IMR-90 (cell line): ENCODE data around the gene FARS2.

Source experiments
- BHLHE40 ChIP-seq: fragments of 150-350 bp; IDR thresholded peaks from 2 replicates; pipeline ENCODE4 v1.6.1; 2016; ENCODE audit warnings: mild to moderate bottlenecking, low read depth, low read length
- CEBPB ChIP-seq: IDR thresholded peaks from 2 replicates; pipeline ENCODE4 v1.6.1; 2012; ENCODE audit warnings: low read depth, low read length, improper control_type of control experiment
- FOS ChIP-seq: fragments of 150-350 bp; IDR thresholded peaks from 2 replicates; pipeline ENCODE4 v1.6.1; 2016; ENCODE audit warnings: low read depth, low read length
- MAZ ChIP-seq: IDR thresholded peaks from 2 replicates; pipeline ENCODE4 v1.6.1; 2012; ENCODE audit warnings: low read depth, mild to moderate bottlenecking, low read length, improper control_type of control experiment, moderate library complexity, borderline replicate concordance
- MXI1 ChIP-seq: IDR thresholded peaks from 2 replicates; pipeline ENCODE4 v1.6.1; 2012; ENCODE audit warnings: low read depth, mild to moderate bottlenecking, low read length, moderate library complexity, borderline replicate concordance
- NFE2L2 ChIP-seq: fragments of 150-350 bp; IDR thresholded peaks from 2 replicates; pipeline ENCODE4 v1.6.1; 2016; ENCODE audit warnings: low read depth, mild to moderate bottlenecking, low read length
- POLR2A ChIP-seq: IDR thresholded peaks from 2 replicates; pipeline ENCODE4 v1.6.1; 2012; ENCODE audit warnings: mild to moderate bottlenecking, low read depth, low read length
- RAD21 ChIP-seq: IDR thresholded peaks from 2 replicates; pipeline ENCODE4 v1.6.1; 2012; ENCODE audit warnings: low read length, improper control_type of control experiment
- RFX5 ChIP-seq: IDR thresholded peaks from 2 replicates; pipeline ENCODE4 v1.8.0; 2012; ENCODE audit warnings: low read depth, mild to moderate bottlenecking, low read length, moderate library complexity
- TF ChIP-seq, protein P1 (sequence below): conservative IDR thresholded peaks from 2 replicates; pipeline ENCODE4 v1.5.1; 2012; ENCODE audit warnings: mild to moderate bottlenecking, low read depth, low read length, improper control_type of control experiment
- TF ChIP-seq, protein P2 (sequence below): fragments of 150-350 bp; IDR thresholded peaks from 2 replicates; pipeline ENCODE4 v1.6.1; 2017; ENCODE audit warnings: mild to moderate bottlenecking, antibody characterized with exemption, low read length, low read depth

DNA sequence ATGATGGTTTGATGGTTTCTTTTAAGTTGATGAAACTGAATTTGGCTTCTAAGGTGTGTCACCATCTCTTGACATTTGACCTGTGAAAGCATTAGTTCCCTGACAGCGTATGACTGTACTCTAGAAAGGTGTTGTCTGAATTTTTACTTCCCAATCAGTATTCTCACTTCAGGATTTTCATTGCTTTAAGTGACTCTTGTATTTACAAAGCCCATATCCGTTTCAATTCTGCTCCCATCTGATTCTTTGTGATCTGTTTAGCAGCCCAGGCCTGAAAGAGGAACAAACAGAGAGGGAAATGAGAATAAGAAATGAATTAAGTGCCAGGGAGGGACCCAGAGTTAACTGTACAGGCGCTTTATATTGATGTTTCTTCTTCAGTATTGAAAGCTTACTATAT, 73.7 kb downstream of the FARS2 start:
- TF ChIP-seq, protein P1, sequence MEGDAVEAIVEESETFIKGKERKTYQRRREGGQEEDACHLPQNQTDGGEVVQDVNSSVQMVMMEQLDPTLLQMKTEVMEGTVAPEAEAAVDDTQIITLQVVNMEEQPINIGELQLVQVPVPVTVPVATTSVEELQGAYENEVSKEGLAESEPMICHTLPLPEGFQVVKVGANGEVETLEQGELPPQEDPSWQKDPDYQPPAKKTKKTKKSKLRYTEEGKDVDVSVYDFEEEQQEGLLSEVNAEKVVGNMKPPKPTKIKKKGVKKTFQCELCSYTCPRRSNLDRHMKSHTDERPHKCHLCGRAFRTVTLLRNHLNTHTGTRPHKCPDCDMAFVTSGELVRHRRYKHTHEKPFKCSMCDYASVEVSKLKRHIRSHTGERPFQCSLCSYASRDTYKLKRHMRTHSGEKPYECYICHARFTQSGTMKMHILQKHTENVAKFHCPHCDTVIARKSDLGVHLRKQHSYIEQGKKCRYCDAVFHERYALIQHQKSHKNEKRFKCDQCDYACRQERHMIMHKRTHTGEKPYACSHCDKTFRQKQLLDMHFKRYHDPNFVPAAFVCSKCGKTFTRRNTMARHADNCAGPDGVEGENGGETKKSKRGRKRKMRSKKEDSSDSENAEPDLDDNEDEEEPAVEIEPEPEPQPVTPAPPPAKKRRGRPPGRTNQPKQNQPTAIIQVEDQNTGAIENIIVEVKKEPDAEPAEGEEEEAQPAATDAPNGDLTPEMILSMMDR: no peak
- TF ChIP-seq POLR2A: no peak
- no peak for TF ChIP-seq RFX5
- no peak for TF ChIP-seq RAD21
- TF ChIP-seq NFE2L2: no peak
- no peak for TF ChIP-seq CEBPB
- TF ChIP-seq, protein P2, sequence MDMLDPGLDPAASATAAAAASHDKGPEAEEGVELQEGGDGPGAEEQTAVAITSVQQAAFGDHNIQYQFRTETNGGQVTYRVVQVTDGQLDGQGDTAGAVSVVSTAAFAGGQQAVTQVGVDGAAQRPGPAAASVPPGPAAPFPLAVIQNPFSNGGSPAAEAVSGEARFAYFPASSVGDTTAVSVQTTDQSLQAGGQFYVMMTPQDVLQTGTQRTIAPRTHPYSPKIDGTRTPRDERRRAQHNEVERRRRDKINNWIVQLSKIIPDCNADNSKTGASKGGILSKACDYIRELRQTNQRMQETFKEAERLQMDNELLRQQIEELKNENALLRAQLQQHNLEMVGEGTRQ: no peak
- no peak for TF ChIP-seq MXI1
- TF ChIP-seq FOS: no peak
- TF ChIP-seq BHLHE40: no peak
- no peak for TF ChIP-seq MAZ
